GM21528 (cell line): Measurements from ENCODE around the gene LIPI.
"Not testable (repeated sequence)": the region's sequence is repeated elsewhere in the genome, so short reads cannot be mapped to it uniquely, and the experiment has no call there.

Experiments used
- ATAC-seq: cut with Tn5 transposase; IDR thresholded peaks from one replicate; pipeline ENCODE4 v1.9.1; 2021; ENCODE audit warnings: mild to moderate bottlenecking, moderate library complexity; ENCODE audit not compliant: unreplicated experiment, low FRiP score

The LIPI gene

DNA sequence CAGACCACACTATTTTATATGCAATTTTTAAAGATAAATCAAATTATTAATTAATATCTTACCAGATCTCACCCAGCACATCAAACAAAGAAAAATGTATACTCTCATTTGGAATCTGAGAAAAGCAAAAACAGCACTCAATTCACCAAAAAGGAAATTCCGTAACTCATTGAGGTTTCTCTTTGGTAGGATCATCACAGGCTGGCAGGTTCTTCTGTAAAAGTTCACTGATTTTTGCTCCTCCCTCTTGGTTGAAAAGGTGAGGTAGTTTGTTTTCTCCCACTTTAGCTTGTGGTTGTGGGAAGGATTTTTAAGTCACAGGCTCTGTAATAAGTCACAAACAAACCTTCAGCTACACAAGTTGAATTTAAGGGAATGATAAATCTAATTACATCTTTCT lies at the start of gene LIPI:
LIPI (minus strand) TSS at position 218 of the 400 bp plus-strand sequence; CDS start at position 108, 110 bp downstream.
- no peak for ATAC-seq

DNA sequence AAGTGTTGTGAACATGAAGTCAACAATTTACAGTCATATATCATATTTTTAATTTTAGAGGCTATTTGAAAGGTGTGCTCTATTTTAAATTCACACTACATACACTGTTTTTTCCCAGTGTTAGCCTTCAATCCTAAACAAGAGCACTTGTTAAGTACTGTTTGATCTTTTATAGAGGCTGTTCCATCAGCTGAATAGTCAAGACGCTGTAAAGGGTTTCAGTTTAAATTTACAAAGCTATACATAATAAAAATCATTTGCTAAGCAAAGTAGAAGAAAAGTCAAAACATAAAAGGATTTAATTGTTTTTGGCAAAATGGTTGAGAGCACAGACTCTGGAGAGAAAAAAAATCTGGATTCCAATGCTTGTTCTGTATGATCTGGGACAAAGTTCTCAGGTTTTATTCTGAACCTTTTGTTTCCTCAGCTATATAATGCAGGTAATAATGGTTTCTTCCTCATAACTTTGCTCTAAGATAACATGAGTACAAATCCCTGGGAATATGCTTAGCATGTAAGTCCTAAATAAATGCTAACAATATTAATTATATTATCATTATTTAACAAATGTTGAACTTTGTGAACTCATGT lies 49.5 kb upstream of the LIPI start:
- ATAC-seq: no peak

DNA sequence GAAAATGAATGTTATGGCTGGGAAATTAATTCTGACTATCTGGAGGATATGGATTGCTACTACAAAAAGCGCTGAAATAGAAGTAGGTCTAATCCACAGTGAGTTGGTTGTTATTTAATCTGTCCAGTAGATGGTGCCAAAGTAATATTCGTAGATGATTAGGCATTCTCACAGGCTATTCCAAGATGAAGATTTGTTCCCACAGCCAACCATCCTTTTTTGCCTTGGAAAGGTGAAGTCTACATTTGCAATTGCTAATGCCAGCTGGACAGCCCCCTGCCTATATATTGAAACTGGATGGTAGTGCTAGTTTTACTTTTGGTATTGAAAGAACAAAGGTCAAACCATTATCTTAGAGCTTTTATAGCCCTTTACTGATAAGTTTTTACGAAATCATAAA lies 49.0 kb upstream of the LIPI start:
- ATAC-seq: no peak

DNA sequence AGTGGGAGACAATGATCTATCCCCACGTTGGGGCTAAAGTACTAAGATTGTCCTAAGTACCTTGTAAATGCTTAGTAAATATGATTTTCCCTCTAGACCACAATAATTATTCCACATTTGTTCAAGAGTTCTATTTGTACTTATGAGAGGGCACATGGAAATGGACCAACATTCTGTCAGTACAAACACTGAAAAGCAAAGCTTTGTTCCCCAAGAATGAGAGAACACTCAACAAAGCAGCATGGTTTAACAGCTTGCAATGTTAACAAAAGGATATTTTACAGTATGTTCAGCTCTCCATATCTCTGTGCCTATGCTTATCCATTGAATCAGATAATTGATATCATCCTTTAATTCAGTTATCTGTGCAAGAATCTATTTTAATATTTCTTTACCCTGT lies 40.6 kb upstream of the LIPI start:
- no peak for ATAC-seq

DNA sequence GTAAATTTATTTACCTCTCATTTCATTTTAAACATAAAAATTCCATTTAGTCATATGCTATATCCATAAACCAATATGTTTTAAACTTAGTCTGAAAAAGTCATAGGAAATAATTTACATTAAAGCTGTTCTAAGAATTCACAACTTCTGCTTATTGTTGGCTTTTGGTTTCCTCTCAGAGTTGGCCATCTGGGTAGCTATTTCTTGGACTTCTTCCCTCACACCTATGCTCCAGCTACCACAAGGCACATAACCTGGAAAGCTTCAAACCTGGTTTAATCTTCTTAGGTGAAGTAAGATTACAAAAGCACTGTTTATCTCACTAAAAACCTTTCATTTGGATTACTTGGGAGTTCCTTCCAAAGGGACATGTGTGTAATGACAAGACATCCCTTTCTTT lies 35.0 kb upstream of the LIPI start:
- ATAC-seq: no peak

DNA sequence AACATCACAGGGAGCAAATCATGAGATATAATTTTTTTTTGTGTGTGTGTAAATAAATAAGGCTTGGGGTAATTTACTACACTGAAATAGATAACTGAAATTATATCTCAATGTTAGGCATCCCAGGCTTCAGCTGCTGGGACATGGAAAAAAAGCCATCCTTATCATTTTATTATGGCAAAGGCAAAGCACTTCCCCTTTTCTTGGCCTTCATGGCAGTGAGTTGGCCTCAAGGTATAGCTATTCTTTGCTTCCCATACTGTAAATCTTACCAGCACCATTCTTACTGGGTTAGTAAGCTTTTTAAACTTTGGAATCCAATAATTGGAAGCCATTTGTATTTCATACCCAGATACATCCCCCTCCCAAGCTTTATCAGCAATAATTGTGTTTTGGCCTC lies 34.2 kb upstream of the LIPI start:
- ATAC-seq: no peak

DNA sequence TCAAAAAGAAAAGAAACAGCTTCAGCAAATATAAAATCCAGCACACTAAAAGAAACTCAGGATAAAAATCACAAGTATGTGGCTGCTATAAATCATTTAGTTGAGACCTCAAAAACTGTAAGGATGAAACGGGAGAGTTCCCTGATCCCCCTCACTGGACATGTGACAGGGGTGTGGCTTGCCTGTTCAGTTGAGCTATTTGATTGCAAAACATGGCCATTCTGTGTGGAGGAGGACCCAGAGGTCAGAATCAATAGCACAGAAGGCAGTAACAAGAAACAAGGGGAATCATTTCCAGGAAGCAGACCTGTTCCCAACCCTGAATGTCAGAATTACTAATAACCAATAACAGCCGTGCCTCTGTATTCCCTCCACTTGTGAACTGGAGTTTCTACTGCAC lies 33.1 kb upstream of the LIPI start:
- ATAC-seq: no peak

DNA sequence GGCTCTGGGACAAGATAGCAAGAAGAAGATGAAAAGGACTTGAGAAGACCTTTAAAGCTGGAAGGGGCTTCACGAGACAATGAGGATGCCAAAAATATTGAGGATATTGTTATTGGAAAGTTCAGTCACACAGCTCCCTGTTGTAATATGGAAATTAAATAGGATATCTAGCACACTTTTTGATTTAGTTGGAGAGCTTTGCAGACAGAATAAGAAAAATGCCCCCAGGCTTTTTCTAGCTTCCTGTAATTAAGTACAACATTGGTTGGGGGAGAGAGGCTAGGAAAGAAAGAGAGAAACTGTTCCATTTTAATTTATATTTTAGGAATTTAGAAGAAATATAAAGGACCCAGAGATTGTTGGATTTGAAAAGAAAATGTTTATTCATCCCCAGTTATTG lies 32.7 kb upstream of the LIPI start:
- no peak for ATAC-seq

DNA sequence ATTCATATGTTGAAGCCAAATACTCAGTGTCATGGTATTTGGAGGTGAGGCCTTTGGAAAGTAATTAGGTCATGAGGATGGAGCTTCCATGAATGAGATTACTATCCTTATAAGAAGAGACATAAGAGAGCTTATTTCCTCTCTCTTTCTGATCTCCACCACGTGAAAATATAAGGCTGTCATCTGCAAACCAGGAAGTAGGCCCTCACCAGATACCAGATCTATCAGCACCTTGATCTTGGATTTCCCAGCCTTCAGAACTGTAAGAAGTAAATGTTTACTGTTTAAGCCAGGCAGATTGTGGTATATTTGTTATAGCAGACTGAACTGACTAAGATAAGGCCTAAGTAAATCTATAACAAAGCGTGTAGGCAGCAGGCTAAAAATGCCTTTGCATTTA lies 30.5 kb upstream of the LIPI start:
- no peak for ATAC-seq

DNA sequence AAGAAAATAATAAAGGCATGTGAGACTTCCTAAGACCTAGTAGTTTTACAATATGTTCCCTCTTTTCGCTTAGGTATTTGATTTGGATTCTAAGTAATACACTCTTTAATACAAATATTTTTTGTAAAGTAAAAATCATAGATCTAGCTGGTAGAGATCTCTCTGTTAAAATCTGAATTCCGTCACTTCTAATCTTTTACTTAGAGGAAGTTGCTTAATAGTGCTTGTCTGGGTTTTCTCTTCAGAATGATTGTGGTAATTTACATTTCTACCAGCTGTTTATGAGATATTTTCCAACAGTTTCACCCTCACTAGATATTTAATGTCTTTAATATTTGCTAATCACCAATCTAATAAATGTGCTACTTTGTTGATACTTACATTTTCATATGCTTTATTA lies 28.5 kb upstream of the LIPI start:
- no peak for ATAC-seq

DNA sequence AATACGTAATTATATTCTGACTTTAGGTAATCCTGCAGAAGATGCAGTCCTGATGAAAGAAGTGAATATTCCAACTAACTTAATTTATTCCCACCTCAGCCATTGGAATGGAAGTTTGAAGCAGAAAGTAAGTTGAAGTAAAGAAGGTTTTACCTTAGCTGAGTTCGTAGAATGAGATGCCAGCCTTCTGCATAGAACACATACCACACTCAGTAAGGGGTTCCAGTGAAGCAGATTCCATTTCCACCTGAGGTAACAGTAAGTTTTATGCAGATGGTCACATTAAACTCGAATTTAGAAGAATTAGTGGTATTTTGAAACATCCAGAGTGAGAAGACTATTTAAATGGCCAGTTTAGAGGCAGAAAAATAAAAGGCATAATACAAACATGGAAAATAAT lies 25.4 kb upstream of the LIPI start:
- no peak for ATAC-seq

DNA sequence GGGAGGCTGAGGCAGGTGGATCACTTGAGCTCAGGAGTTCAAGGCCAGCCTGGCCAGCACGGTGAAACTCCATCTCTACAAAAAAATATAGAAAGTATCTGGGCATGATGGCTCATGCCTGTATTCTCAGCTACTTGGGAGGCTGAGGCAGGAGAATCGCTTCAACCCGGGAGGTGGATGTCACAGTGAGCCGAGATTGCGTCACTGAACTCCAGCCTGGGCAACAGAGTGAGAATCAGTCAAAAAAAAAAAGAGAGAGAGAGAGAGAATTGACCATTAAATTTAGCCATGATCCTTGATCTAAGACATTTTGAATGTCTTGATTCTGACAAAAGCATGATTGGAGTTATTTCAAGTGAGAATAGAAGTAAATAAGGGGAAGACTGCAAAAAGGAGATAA lies 24.3 kb upstream of the LIPI start:
- ATAC-seq: no peak

DNA sequence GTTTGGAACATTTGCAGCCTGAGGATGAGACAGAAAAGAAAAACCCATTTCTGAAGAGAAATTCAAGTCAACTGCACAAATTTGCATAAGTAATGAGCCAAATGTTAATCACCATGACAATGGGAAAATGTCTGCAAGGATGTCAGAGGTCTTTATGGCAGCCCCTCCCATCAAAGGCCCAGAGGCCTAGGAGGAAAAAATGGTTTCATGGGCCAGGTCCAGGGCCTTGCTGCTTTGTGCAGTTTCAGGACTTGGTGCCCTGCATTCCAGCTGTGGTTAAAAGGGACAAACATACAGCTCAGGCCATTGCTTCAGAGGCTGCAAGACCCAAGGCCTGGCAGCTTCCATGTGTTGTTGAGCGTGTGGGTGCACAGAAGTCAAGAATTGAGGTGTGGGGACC lies 18.6 kb upstream of the LIPI start:
- no peak for ATAC-seq

DNA sequence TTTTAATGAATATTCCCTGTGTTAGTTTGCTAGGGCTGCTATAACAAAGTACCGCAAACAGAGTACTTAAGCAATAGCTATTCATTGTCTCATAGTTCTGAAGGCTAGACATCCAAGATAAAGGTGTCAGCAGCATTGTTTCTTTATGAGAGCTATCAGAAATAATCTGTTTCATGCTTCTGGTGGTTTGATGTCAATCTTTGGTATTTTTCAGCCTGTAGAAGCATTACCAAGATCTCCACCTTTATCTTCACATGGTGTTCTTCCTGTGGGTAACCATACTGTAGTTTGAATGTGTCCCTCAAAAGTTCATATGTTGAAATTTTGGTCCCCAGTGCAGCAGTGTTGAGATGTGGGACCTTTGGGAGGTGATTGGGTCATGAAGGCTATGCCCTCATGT lies 12.6 kb upstream of the LIPI start:
- no peak for ATAC-seq

DNA sequence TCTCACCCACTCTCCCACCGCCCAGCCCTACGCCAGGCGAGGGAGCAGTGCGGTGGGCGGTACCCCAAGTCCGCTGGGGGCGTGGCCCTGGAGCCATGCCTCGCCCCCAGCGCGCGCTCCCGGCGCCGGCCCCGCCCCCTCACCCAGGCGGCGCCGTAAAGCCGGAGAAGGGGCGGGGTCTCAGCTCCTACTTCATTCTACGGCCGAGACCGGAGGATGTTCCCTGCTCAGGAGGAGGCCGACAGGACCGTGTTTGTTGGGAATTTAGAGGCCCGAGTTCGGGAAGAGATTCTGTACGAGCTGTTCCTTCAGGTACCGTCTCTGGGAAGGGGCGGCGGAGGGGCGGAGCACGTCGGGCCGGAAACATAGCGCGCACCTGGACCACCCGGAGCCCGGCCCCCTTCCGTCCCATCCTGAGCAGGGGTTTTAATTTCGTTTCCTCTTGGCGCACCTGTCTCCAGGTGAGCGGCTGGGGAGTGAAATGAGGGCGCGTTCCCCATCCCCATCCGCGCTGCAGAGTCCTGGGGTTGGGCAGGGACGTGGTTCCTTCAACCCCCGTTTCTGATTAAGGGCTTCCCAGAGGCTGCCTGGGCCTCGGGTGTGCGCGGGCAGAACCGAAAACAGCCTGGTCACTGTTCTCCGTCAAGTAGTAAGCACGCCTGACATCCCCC lies 5.4 kb upstream of the LIPI start, which contains the start of gene RBM11:
RBM11 (plus strand) TSS at position 187 of the 671 bp plus-strand sequence; CDS start at position 217, 30 bp downstream.
- peak; percentile 96 for ATAC-seq

DNA sequence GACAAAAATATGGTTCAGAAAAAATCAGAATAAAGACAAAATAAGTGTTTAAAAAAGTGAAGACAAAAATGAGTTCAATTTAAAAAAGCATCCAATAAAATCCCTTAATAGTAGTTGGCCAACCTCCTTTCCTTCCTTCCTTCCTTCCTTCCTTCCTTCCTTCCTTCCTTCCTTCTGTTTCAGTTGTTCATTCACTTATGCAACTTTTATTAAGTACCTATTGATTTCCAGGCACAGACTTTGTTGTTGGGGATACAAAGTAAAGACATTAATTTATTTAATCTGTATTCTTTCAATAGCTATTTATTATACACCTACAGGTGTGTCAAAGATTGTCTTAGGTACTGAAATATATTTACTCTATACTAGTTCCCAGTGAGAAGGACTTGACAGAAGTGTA lies 2.4 kb upstream of the LIPI start:
- no peak for ATAC-seq

DNA sequence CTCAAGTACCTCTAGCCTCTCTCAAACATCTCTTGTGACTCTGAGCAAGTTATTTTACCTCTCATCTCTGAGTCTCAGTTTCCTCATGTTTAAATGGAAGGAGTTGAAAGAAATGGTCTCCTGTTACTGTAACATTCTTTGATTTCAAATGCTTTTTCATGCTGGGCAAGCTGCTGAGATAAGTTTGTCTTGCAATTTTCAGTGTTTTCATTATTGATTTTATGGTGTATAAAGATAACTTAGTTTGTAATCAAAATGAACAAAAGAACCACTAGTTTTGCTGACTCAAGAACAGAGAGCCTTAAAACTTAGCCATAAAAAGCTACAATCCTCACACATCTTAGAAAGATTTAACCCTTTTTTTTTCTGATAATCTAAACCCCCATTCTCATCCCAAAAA lies 4.5 kb downstream of the LIPI start:
- ATAC-seq: no peak

DNA sequence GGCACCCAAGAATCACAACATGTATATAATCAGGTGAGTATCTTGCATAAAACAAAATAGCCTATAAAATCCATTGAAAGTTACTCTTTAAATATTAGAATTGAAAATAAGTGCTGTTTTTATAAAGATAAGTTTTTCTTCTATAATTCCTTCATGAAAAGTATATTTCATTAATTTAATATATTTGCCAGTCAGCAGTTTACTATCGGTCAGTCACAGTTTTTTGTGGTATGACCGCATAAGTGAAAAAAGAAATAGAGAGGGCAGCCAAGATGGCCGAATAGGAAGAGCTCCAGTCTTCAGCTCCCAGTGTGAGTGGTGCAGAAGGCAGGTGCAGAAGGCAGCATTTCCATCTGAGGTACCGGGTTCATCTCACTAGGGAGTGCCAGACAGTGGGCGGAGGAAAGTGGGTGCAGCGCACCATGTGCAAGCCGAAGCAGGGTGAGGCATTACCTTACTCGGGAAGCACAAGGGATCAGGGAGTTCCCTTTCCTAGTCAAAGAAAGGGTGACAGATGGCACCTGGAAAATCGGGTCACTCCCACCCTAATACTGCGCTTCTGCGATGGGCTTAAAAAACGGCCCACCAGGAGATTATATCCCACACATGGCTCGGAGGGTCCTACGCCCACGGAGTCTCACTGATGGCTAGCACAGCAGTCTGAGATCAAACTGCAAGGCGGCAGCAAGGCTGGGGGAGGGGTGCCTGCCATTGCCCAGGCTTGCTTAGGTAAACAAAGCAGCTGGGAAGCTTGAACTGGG lies 44.1 kb downstream of the LIPI start:
- ATAC-seq: not testable (repeated sequence)

DNA sequence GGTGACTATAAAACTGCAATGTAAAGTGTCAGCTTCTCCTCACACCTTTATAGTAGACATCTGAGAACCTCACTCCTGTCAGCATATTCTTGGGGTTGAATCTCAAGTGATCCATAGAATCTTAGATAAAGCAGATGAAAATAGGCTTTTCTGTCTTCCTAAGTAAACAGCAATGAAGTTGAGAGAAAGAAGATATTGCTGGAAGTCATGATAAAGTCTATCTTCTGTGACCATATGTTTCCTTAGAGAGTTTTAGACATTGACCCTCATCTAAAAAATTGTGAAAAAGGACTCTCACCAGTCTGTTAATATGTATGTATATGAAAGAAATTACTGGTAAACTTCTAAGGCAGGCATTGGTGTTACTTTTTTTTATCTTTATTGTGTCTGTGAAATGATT lies 66.8 kb downstream of the LIPI start:
- ATAC-seq: no peak

DNA sequence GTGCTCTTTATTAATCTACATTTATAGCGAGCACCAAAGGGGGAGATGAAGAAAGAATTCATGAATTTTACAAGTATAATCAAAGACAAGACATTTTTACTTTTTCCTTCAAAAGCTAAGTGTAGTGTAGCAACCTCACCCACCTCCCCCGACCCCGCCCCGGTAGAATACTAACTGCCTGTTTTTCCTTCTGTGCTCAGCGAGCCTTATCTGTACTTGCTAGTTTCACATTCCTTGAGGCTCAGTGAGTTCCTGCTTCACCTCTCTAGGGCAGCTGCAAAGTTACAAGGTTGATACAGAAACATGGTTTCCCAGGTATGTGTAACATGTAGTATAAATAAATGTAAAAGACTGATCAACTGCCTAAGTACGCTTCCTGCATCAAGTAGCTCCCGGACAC lies 86.5 kb downstream of the LIPI start:
- ATAC-seq: no peak

DNA sequence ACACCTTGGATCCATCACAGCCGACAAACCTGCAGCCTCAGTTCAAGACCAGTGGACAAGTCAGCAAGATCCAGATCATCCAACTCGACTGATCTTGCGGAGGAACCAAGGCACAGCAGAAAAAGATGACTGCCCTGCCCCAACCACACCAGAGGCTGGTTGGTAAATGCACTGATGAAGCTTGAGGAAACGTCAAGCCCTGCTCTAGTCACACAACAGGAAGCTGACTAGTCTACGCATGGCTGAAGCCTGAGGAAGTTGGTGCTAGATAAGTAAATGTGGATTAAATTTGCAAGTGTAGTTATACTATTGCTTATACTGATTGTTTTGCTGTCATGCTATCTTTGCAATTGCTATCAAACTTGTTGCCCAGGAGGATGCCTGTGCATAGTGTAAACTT lies 89.0 kb downstream of the LIPI start:
- ATAC-seq: no peak
